Kidney capillary endothelial cell (primary cell): ENCODE results near the gene ZBTB7C.

Experiments
- DNase-seq: peaks from one replicate; pipeline ENCODE4 v3.0.0-alpha.2; 2018; ENCODE audit warnings: low spot score

Gene ZBTB7C

GRCh38 chr18:48254077-48254602, 155.0 kb downstream of the ZBTB7C start:
- no peak for DNase-seq

DNA sequence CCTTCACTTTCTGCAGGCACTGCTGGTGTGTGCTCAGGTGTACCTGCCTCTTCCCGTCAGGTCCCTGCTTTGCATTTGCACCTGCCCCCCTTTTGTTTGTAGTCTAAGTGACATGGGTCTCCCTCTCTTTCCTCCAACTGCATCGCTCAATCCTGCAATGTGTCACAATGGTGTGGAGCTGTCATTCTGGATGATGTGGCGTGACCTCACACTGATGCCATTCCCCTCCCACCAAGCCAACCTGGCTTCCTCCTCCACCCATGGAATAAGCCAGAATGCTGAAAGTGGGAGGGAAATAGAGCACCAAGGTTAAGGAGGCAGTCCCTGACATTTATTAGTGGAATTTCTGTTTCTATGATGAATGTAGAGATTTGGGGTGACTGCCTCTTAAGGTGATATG, 156.7 kb downstream of the ZBTB7C start:
- DNase-seq = no peak

GRCh38 chr18:48250918-48251317, 158.3 kb downstream of the ZBTB7C start:
- DNase-seq = no peak

- no peak for DNase-seq
Observed at GRCh38 chr18:48250362-48250907, 158.7 kb downstream of the ZBTB7C start.

DNA sequence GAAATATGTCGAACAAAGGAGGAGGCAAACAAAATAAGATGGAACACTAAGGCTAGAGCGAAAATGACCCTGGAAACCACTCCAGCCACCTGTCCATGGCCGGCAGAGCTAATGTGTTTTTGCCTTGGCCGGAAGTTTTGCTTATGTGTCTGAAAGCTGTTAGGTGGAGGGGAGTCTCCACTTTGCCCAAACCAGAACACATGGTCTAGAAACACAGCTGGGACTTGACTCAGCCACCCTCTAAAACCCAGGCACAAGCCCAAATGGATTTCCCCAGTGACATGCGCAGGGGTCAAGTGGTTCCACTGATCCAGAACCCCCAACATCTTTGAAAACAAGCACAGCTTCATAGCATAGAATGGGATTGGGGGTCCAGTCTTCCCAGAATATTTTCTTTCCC, 159.3 kb downstream of the ZBTB7C start:
- no peak for DNase-seq

- DNase-seq = no peak
Observed at GRCh38 chr18:48244530-48244929, 164.7 kb downstream of the ZBTB7C start.

DNA sequence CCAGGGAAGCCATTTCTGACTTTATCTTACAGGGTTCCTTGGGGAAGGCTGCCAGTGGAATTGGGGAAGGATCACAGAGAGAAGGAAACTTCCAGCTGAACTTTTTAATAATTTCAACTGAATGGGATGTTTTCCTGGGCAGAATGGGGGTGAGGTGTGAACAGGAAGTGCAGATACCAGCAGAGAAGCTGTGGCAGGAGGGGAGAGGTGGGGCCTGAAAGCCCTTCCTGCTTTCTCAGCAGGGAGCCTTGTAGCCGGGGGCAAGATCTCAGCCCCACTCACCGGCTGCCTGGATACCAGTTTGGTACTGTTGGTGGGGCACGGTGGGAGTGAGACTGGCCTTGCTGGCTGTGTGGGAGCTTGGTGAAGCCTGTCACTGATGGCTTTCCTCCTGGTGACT, 170.5 kb downstream of the ZBTB7C start:
- DNase-seq = no peak

- no peak for DNase-seq
Observed at GRCh38 chr18:48238206-48238605, 171.0 kb downstream of the ZBTB7C start.

GRCh38 chr18:48236822-48237221, 172.4 kb downstream of the ZBTB7C start:
- DNase-seq = no peak

DNA sequence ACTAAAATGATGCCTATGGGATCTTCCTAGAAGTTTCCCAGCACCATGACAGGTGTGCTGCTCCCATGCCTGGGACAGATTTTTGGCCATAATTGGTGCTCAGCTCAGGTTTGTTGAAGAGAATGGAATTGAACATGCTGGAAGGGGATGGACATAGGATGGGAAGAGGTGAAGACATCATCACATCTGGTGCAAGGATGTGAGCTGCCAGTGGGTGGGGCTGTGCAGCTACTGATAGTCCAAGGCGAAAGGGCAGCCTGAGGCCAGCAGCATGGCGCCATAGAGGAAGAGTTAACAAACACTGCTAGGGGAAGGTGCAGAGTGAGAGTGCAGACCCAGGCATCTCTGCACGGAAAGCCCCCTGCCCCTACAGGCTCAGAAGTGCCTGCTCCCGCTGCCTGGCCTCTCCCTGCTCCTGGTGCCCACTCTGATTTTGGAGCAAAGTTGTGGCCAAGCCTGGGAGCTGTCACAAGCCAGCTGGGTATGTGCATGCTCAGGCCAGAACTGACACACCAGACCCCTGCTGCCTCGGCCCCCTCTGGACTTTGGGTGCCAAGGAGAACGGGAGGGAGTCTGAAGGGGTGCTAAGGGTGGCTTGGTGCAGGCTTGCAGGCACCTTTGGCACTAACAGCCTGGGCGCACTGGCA, 178.6 kb downstream of the ZBTB7C start:
- peak; percentile 58 for DNase-seq

DNA sequence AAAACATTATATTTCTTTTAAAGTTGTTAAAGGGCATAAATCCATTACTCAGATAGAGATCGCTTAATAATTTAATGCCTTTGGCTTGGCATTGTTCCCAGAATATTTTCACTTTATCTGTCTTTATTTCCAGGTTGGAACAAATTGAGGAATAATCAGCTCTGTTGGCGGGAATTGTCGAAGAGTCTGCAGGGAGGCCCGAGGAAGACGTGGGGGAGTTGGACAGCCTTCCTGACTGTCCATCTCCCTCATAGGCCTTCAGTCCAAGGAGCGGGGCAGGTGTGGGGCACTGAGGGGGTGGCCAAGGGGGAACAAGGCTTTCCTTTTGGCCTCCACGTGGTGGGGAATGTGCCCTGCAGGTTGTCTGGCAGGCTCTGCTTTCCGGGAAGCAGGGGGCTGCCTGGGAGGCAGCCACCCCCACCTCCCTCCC, 179.6 kb downstream of the ZBTB7C start:
- no peak for DNase-seq

DNA sequence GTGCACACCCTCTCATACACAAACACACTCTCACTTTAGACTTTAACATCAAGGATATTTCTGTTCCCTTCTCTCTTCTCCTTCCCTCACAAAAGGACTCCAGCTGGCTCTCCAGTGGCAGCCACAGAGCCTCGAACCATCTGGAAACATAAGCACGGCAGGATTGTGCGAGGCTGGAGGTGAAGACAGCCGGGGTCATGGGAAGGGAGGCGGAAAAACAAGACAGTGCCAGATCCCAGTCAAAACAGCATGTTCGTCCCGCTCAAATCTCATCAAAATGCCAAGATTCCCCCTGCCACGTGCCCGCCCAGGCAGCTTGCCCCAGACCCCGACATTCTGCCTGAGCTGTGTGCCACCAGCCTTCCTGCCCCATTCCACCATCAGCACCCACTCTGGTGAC, 180.3 kb downstream of the ZBTB7C start:
- DNase-seq = no peak

DNA sequence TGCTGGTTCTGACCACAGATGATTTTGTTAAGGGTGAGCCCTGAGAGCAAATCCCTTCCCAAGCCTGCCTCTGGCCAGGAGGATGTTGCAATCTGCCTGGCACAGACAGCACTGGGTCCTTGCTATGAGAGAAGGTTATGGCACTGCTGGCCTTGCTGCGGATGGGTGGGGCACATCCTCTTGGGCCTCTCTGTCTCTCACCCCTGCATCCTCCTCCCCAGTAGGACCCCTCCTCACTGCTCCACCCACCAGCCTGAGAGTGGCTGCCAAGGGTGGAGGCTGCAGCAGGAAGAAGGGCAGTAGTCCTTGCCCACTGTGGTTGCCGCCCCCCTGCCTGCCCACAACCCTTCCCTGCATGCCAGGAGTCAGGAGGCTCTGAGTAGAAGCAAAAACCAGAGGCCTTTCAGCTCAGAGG, 180.9 kb downstream of the ZBTB7C start:
- DNase-seq = no peak

DNA sequence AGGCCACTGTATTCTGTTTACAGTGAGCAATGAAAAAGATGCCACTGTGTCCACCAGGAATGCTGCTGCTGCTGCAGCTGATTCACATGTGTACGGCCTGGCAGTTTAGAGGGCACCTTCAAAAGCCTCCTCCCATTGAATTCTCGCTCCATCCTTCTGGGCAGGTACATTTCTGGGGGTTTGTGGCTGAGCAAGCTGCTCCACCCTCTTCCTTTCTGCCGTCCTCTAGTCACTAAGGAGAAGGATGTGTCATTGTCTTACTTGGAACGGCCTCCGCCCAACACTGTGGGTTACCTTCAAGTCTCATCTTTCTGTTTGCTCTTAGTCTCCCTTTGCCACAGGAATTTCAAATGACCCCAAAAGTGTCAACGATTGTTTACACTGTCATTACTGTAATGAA, 182.0 kb downstream of the ZBTB7C start:
- peak; percentile 5 for DNase-seq

- no peak for DNase-seq
Observed at GRCh38 chr18:48226401-48226800, 182.8 kb downstream of the ZBTB7C start.

DNA sequence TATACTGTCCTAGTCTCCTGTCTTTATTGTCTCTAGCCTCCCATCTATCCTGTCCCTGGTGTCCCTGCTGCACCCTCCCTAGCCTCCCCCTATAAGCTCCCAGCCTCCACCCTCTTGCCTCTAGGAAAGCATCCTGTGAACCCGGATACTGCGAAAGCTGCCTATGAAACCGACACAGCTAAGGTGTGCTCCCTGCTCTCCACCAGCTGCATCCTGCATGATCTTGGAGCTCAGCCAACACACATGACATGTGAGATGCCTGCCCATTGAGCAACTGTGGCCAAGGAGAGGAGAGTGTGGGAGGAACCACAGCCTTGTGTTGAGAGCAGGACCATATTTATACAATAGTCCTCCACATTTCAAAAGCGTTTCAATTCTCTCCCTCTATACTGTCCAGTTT, 187.1 kb downstream of the ZBTB7C start:
- DNase-seq = peak; percentile 16

DNA sequence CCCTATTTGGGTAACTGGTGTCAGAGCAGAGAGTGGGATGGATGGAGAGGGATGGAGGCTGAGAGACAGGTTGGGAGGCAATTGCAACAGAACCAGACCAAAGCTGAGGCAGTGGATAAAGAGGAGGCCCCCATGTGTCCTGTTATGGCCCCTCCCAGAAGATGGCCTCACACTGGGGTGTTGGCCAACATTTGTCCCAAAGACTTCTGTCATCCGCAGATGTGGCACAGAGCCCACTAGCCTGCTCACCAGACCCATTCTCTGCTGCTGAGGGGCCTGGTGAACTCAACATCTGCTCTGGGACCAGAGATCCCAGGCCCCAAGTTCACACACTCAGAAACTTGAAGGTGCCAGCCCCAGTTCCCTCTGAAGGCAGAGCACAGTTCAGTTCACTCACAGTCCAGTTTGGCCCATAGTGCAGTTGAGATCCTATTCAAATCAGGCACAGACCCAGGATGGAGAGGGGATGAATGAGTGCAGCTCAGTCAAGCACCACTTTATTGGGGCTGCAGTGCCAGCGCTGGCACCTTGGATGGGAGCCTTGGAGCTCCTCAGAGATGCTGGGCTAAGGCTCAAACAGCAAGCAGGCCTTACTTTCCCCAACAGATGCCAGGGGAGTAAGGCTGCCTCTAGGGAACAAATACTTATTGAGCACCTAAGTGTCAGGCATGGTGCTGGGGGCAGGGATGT, 189.2 kb downstream of the ZBTB7C start:
- DNase-seq = no peak

DNA sequence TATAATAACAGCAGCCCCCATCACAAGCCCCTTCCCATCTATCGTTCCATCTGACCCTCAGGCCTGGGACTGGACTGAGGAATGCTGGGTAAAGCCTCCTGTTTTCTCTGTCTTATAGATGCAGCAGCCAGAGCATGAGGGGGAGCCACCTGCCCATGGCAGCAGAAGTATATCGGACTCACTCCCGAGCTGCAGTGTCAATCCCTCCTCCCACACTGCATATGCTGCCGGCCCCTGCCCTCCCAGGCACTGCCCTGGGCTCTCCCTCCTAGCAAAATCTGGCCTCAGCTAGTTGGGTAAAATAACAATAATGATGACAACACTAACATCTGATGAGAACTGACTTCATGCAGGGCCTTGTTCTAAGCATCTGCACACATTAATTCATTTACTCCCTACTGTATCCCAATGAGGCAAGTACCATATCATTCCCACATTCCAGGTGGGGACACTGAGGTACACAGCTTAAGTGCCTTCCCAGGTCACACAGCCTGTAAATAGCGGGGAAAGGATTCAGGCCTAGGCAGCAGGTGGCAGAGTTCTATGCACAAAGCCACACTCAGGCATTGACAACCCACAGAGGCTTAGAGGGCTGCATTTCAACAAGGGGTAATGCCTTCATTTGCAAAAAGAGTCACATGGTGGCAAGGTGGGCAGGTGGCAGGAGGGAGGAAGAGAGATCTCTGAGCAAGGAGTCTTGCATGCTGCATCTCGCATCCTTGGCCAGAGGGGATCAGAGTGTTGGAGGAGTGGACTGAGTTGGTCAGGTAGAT, 190.0 kb downstream of the ZBTB7C start:
- no peak for DNase-seq

DNA sequence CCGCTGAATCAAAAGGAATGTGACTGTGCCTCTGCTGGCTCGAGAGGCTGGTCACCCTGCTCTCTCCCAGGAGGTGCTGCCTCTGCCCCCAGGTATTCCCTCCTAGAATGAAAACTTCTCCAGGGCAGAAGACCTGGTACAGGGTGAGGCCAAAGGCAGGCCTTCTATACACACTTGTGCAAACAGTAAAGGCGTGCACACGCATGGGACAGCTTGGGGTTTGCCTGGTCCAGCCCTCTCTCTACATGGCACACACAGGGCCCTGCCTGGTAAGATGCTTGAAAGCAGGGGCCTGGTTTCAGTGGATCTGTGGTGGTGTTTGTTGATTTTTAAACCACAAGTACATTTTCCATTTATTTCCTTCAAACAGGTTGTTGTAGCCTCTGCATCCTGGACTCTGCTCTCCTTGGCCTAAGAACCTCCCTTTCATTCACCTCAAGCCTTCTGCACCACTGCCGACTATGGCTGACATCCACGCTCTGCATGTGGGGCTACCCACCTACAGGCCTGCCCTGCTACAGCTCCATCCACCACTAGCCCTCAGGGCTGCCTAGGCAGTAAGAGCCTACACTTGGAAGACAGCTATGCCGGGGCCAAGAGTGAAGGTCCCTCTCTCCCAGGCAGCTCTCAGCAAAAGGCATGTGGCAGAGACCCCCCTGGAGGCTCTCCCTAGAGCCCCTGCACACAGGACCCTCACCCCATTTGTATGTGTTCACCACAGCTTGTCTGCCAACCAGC, 190.7 kb downstream of the ZBTB7C start:
- DNase-seq = no peak

- no peak for DNase-seq
Observed at GRCh38 chr18:48217258-48218250, 191.6 kb downstream of the ZBTB7C start.
